Neural progenitor cell (in vitro differentiated cells): ENCODE data around the gene TRAP1. TPM values are rescaled to one million over a fixed set of nuclear protein-coding genes. Genes with fewer than 3 reads are reported as not detected.

Source experiments
- DNase-seq: peaks from one replicate; pipeline ENCODE4 v3.0.0-alpha.2; 2016; ENCODE audit warnings: low spot score
- H2AFZ ChIP-seq: fragments of 200-600 bp; sonication (generic); replicated peaks from 2 replicates; pipeline ENCODE4 v1.6.1; 2016; ENCODE audit warnings: antibody characterized with exemption
- H3F3A ChIP-seq: fragments of 200-600 bp; sonication (generic); 2 replicates; pipeline ENCODE4 v1.6.1; 2016; ENCODE audit warnings: antibody characterized with exemption, low read depth
- H3K27ac ChIP-seq: fragments of 200-600 bp; sonication (generic); 2 replicates; pipeline ENCODE4 v1.5.1; 2016; ENCODE audit warnings: mild to moderate bottlenecking
- H3K27me3 ChIP-seq: fragments of 200-600 bp; sonication (generic); 2 replicates; pipeline ENCODE4 v1.6.1; 2016; ENCODE audit warnings: mild to moderate bottlenecking, moderate library complexity
- H3K36me3 ChIP-seq: fragments of 200-600 bp; sonication (generic); 2 replicates; pipeline ENCODE4 v1.5.1; 2016
- H3K4me1 ChIP-seq: fragments of 200-600 bp; sonication (generic); 2 replicates; pipeline ENCODE4 v1.6.1; 2016; ENCODE audit warnings: mixed run types
- H3K4me2 ChIP-seq: fragments of 200-600 bp; sonication (generic); 2 replicates; pipeline ENCODE4 v1.6.1; 2016
- H3K4me3 ChIP-seq: fragments of 200-600 bp; sonication (generic); 2 replicates; pipeline ENCODE4 v1.5.1; 2016
- H3K79me2 ChIP-seq: fragments of 200-600 bp; sonication (generic); 2 replicates; pipeline ENCODE4 v1.6.1; 2016; ENCODE audit warnings: low read depth
- H3K9ac ChIP-seq: fragments of 200-600 bp; sonication (generic); 2 replicates; pipeline ENCODE4 v1.6.1; 2016
- H3K9me3 ChIP-seq: fragments of 200-600 bp; sonication (generic); 2 replicates; pipeline ENCODE4 v1.5.1; 2016; ENCODE audit warnings: low read depth
- H4K20me1 ChIP-seq: fragments of 200-600 bp; sonication (generic); 2 replicates; pipeline ENCODE4 v1.6.1; 2016; ENCODE audit warnings: low read depth
- H3K27ac Mint-ChIP-seq: 3 replicates; pipeline ENCODE4 v1.8.0; 2021; ENCODE audit warnings: mixed read lengths
- H3K27me3 Mint-ChIP-seq: 2 replicates; pipeline ENCODE4 v1.8.0; 2022; ENCODE audit warnings: low read depth, mild to moderate bottlenecking, inconsistent platforms, moderate library complexity, mixed read lengths; ENCODE audit not compliant: insufficient read depth
- H3K36me3 Mint-ChIP-seq: 3 replicates; pipeline ENCODE4 v1.8.0; 2021; ENCODE audit warnings: mixed read lengths
- H3K4me1 Mint-ChIP-seq: 3 replicates; pipeline ENCODE4 v1.8.0; 2021; ENCODE audit warnings: mixed read lengths
- H3K4me3 Mint-ChIP-seq: 3 replicates; pipeline ENCODE4 v1.8.0; 2021; ENCODE audit warnings: mild to moderate bottlenecking, moderate library complexity, mixed read lengths
- H3K9me3 Mint-ChIP-seq: 3 replicates; pipeline ENCODE4 v1.8.0; 2020; ENCODE audit warnings: mixed read lengths
- CTCF ChIP-seq: fragments of 200-600 bp; sonication (generic); IDR thresholded peaks from 2 replicates; pipeline ENCODE4 v1.5.1; 2017; ENCODE audit warnings: antibody characterized with exemption, mild to moderate bottlenecking
- EZH2 ChIP-seq: fragments of 200-600 bp; sonication (generic); IDR thresholded peaks from 2 replicates; pipeline ENCODE4 v1.6.1; 2017; ENCODE audit warnings: antibody characterized with exemption, mild to moderate bottlenecking, moderate library complexity
- EZH2phosphoT487 ChIP-seq: fragments of 200-600 bp; sonication (generic); IDR thresholded peaks from 2 replicates; pipeline ENCODE4 v1.6.1; 2017; ENCODE audit warnings: antibody characterized with exemption
- total RNA-seq: library from RNA; depleted of rRNA; stranded (reverse); fragments of >200 nt; gene quantifications from 2 replicates; pipeline ENCODE4 v1.2.3, GENCODE V29; 2015; ENCODE audit warnings: low replicate concordance

The TRAP1 gene
- total RNA-seq, 1 donor from 2014 or later: 119 TPM

GRCh38 chr16:3739636-3740035, 22.3 kb upstream of the TRAP1 start:
- no peak overlapping the region for H3K4me2 ChIP-seq
- peaks cover 60% of the 10 kb centered on the region for H4K20me1 ChIP-seq
- H3K27me3 ChIP-seq: no peaks in the 10 kb centered on the region
- peaks cover 7% of the 10 kb centered on the region for H3K36me3 ChIP-seq
- Mint-ChIP-seq H3K4me1 (peaks cover 7% of the 10 kb centered on the region), H3K36me3 (peaks cover 53% of the 10 kb centered on the region), H3K27ac (no peak overlapping the region), H3K27me3 (peaks cover 3% of the 10 kb centered on the region), H3K9me3 (no peaks in the 10 kb centered on the region), H3K4me3 (no peak overlapping the region)
- no peak for DNase-seq
- TF ChIP-seq CTCF (no peak), EZH2phosphoT487 (no peak), EZH2 (no peak)
- peaks cover 13% of the 10 kb centered on the region for H3K4me1 ChIP-seq
- no peak overlapping the region for H3K27ac ChIP-seq
- H3K9ac ChIP-seq: no peak overlapping the region
- peaks cover 34% of the 10 kb centered on the region for H3F3A ChIP-seq
- no peak overlapping the region for H3K4me3 ChIP-seq
- H3K79me2 ChIP-seq: peaks cover 5% of the 10 kb centered on the region
- no peaks in the 10 kb centered on the region for H3K9me3 ChIP-seq
- H2AFZ ChIP-seq: no peak overlapping the region

- no peak for DNase-seq
- Mint-ChIP-seq H3K4me1 (peaks cover 7% of the 10 kb centered on the region), H3K36me3 (peaks cover 55% of the 10 kb centered on the region), H3K27me3 (peaks cover 3% of the 10 kb centered on the region), H3K9me3 (no peaks in the 10 kb centered on the region), H3K27ac (peak overlapping the region; percentile 51), H3K4me3 (no peak overlapping the region)
- H4K20me1 ChIP-seq: peaks cover 60% of the 10 kb centered on the region
- H3F3A ChIP-seq: peaks cover 34% of the 10 kb centered on the region
- no peak overlapping the region for H2AFZ ChIP-seq
- peaks cover 13% of the 10 kb centered on the region for H3K4me1 ChIP-seq
- peaks cover 7% of the 10 kb centered on the region for H3K36me3 ChIP-seq
- no peak overlapping the region for H3K9ac ChIP-seq
- H3K79me2 ChIP-seq: peaks cover 5% of the 10 kb centered on the region
- TF ChIP-seq EZH2phosphoT487 (no peak), EZH2 (no peak), CTCF (no peak)
- peak overlapping the region; percentile 20 for H3K27ac ChIP-seq
- no peak overlapping the region for H3K4me2 ChIP-seq
- no peak overlapping the region for H3K4me3 ChIP-seq
- H3K27me3 ChIP-seq: no peaks in the 10 kb centered on the region
- no peaks in the 10 kb centered on the region for H3K9me3 ChIP-seq
These were observed 21.2 kb upstream of the TRAP1 start for GRCh38 chr16:3738541-3738940.

GRCh38 chr16:3738128-3738527, 20.8 kb upstream of the TRAP1 start:
- Mint-ChIP-seq H3K27ac (peak overlapping the region; percentile 51), H3K9me3 (no peaks in the 10 kb centered on the region), H3K27me3 (peaks cover 2% of the 10 kb centered on the region), H3K36me3 (peaks cover 53% of the 10 kb centered on the region), H3K4me1 (peaks cover 7% of the 10 kb centered on the region), H3K4me3 (no peak overlapping the region)
- Histone ChIP-seq H3K36me3 (peaks cover 7% of the 10 kb centered on the region), H2AFZ (no peak overlapping the region), H3K9ac (no peak overlapping the region), H3K4me1 (peaks cover 13% of the 10 kb centered on the region), H3K27me3 (no peaks in the 10 kb centered on the region), H3K79me2 (peaks cover 5% of the 10 kb centered on the region), H3F3A (peaks cover 34% of the 10 kb centered on the region), H4K20me1 (peaks cover 60% of the 10 kb centered on the region), H3K9me3 (no peaks in the 10 kb centered on the region), H3K4me3 (no peak overlapping the region), H3K27ac (no peak overlapping the region), H3K4me2 (no peak overlapping the region)
- DNase-seq: no peak
- TF ChIP-seq CTCF (no peak), EZH2 (no peak)
